ENCODE results near the gene TENM4.

- TF ChIP-seq USF2 (CRISPR knock-in tag; IDR thresholded peaks at IDR 0.05) (no peak), CTCF (IDR thresholded peaks at IDR 0.05) (no peak), SOX15 (CRISPR knock-in tag; IDR thresholded peaks at IDR 0.05) (no peak), AFF4 (CRISPR knock-in tag; IDR thresholded peaks at IDR 0.05; ENCODE audit: borderline replicate concordance) (no peak), ETV6 (CRISPR knock-in tag; IDR thresholded peaks at IDR 0.05) (no peak), ATF3 (CRISPR knock-in tag; conservative IDR thresholded peaks at IDR 0.05) (no peak), TEAD4 (CRISPR knock-in tag; IDR thresholded peaks at IDR 0.05) (no peak), ZBTB21 (CRISPR knock-in tag; IDR thresholded peaks at IDR 0.05; ENCODE audit: borderline replicate concordance) (no peak), ELF4 (CRISPR knock-in tag; IDR thresholded peaks at IDR 0.05; ENCODE audit: low read depth) (no peak), CDX4 (CRISPR knock-in tag; IDR thresholded peaks at IDR 0.05; ENCODE audit: borderline replicate concordance) (no peak), ZNF281 (CRISPR knock-in tag; IDR thresholded peaks at IDR 0.05) (no peak)
Measured at GRCh38 chr11:78801161-78801884, 639.5 kb downstream of the TENM4 start.

Measured in WTC11 (cell line).